HEK293T (cell line): ENCODE results near the gene SLC38A10.

Experiments used
- BHLHE40 ChIP-seq: fragments of 450-650 bp; IDR thresholded peaks from 2 replicates; pipeline ENCODE4 v1.6.1; 2016; ENCODE audit warnings: mild to moderate bottlenecking, moderate library complexity, borderline replicate concordance
- FOXK2 ChIP-seq: fragments of 450-650 bp; IDR thresholded peaks from 2 replicates; pipeline ENCODE4 v1.6.1; 2016; ENCODE audit warnings: mild to moderate bottlenecking
- HDGF ChIP-seq: fragments of 450-650 bp; IDR thresholded peaks from 2 replicates; pipeline ENCODE4 v1.6.1; 2017; ENCODE audit warnings: antibody characterized with exemption, borderline replicate concordance
- L3MBTL2 ChIP-seq: fragments of 450-650 bp; conservative IDR thresholded peaks from 2 replicates; pipeline ENCODE4 v1.6.1; 2016; ENCODE audit warnings: mild to moderate bottlenecking
- NFRKB ChIP-seq: fragments of 450-650 bp; IDR thresholded peaks from 2 replicates; pipeline ENCODE4 v1.6.1; 2016; ENCODE audit warnings: mild to moderate bottlenecking, moderate library complexity
- SP1 ChIP-seq: fragments of 450-650 bp; IDR thresholded peaks from 2 replicates; pipeline ENCODE4 v1.6.1; 2017
- TF ChIP-seq, protein P1 (sequence below): fragments of 450-650 bp; IDR thresholded peaks from 2 replicates; pipeline ENCODE4 v1.6.1; 2016

DNA sequence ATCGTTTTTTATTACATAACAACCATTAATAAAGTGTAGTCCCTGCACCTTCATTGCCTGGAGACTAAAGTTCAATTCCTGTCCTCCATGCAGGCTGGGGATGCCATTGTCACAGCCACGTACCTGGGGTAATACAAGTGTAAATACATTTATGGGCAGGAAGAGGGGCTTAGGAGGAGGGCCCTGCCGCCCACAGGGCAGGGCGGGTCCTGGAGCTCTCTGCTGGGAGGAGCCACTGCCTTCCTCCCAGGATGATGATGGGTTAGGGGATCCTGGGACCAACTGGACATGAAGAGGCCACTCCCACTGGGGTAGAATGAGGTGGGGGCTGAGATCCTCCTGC is 44.1 kb upstream of the SLC38A10 start:
- TF ChIP-seq BHLHE40 (no peak), FOXK2 (no peak), L3MBTL2 (no peak), SP1 (no peak), NFRKB (no peak), HDGF (no peak)
- TF ChIP-seq, protein P1, sequence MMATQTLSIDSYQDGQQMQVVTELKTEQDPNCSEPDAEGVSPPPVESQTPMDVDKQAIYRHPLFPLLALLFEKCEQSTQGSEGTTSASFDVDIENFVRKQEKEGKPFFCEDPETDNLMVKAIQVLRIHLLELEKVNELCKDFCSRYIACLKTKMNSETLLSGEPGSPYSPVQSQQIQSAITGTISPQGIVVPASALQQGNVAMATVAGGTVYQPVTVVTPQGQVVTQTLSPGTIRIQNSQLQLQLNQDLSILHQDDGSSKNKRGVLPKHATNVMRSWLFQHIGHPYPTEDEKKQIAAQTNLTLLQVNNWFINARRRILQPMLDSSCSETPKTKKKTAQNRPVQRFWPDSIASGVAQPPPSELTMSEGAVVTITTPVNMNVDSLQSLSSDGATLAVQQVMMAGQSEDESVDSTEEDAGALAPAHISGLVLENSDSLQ: no peak
